Right atrium auricular region (tissue), 2 donors: Measurements from ENCODE around the gene NUFIP2. TPM values are rescaled to one million over a fixed set of nuclear protein-coding genes. Genes with fewer than 3 reads are reported as not detected.
A peak's percentile ranks its signal among the peaks of the same experiment; 100 is the strongest.
"Not testable (repeated sequence)": the region's sequence is repeated elsewhere in the genome, so short reads cannot be mapped to it uniquely, and the experiment has no call there.

Experiments used
- DNase-seq: peaks from one replicate; pipeline ENCODE4 v3.0.0-alpha.2; 2019; ENCODE audit warnings: low spot score
- H3K27ac ChIP-seq, 2 donors: fragments of 200-600 bp; sonication (generic); 1 replicate in 1 of 2; 2 replicates in 1 of 2; pipeline ENCODE4 v1.5.1; 2016 to 2019
- H3K27me3 ChIP-seq, 2 donors: fragments of 200-600 bp; sonication (generic); one replicate each; pipeline versions ENCODE4 v1.5.1 to v1.6.0; 2017 to 2019
- H3K36me3 ChIP-seq: fragments of 200-600 bp; sonication (generic); one replicate; pipeline ENCODE4 v1.5.1; 2016
- H3K4me1 ChIP-seq, 2 donors: fragments of 200-600 bp; sonication (generic); one replicate each; pipeline versions ENCODE4 v1.5.1 to v1.6.0; 2017 to 2019
- H3K4me3 ChIP-seq, 2 donors: fragments of 200-600 bp; sonication (generic); 1 replicate in 1 of 2; 2 replicates in 1 of 2; pipeline ENCODE4 v1.5.1; 2017 to 2019; ENCODE audit warnings: mild to moderate bottlenecking in 1 of 2, moderate library complexity in 1 of 2
- H3K9me3 ChIP-seq, 2 donors: fragments of 200-600 bp; sonication (generic); one replicate each; pipeline ENCODE4 v1.5.1; 2019
- total RNA-seq, 2 donors: library from RNA; depleted of rRNA; stranded (reverse); fragments of >200 nt; gene quantifications; one replicate each; pipeline ENCODE4 v1.1.0, GENCODE V29; 2016
- TF ChIP-seq, protein P1 (sequence below), 2 donors: fragments of 200-600 bp; sonication (generic); IDR thresholded peaks; one replicate each; pipeline ENCODE4 v1.5.1; 2019; ENCODE audit warnings: antibody characterized with exemption in 2 of 2

Gene NUFIP2
- total RNA-seq, 2 donors from 2014 or later = 25.4 to 27.0 TPM

DNA sequence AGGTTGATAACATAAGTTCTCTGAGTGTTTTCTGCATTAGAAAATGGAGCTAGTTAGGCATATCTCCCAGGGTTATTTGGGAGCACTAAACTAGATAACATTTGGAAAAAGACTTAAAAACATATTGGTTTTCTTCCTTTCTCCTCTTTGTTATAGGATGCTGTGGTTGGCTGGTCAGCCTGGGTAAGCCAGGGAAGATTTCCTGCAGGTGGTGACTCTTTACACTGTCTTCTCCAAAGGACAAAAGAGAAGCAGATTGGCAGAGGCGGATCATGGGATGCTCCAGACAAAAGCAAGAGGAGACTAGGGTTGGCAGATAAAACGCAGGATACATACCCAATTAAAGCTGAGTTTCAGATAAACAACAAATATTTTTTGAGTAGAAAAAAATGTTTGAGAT, 53.5 kb downstream of the NUFIP2 start:
- no peaks in the 10 kb centered on the region for H3K9me3 ChIP-seq
- no peak for DNase-seq
- TF ChIP-seq, protein P1, sequence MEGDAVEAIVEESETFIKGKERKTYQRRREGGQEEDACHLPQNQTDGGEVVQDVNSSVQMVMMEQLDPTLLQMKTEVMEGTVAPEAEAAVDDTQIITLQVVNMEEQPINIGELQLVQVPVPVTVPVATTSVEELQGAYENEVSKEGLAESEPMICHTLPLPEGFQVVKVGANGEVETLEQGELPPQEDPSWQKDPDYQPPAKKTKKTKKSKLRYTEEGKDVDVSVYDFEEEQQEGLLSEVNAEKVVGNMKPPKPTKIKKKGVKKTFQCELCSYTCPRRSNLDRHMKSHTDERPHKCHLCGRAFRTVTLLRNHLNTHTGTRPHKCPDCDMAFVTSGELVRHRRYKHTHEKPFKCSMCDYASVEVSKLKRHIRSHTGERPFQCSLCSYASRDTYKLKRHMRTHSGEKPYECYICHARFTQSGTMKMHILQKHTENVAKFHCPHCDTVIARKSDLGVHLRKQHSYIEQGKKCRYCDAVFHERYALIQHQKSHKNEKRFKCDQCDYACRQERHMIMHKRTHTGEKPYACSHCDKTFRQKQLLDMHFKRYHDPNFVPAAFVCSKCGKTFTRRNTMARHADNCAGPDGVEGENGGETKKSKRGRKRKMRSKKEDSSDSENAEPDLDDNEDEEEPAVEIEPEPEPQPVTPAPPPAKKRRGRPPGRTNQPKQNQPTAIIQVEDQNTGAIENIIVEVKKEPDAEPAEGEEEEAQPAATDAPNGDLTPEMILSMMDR (IDR thresholded peaks at IDR 0.05) = no peak

DNA sequence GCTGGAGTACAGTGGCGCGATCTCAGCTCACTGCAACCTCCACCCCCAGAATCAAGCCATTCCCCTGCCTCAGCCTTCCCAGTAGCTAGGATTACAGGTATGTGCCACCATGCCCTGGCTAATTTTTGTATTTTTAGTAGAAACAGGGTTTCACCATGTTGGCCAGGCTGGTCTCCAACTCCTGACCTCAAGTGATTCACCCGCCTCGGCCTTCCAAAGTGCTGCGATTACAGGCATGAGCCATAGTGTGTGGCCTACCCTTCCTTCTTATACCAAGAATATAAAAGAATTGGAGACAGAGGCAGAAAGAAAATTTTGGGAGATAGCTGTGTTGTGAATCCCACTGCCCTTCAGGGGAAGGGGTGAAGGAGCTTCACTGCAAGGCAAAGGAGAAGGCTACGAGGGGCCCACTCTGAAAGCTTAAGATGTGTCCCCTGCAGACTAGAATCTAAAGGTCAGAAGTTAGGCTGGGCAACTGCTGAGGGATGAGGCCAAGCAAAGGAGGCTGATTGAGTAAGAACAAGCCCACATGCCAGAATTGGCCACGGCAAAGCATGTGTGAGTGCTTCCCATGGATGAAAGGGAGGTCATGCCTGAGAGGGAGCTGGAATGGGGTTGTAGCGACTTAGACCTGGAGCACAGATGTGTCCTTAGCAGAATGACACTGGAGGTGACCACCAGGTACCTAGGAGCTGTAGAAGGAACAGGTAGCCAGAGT, 55.7 kb downstream of the NUFIP2 start:
- no peak overlapping the region for H3K27ac ChIP-seq
- H3K9me3 ChIP-seq = no peaks in the 10 kb centered on the region
- H3K4me1 ChIP-seq = no peaks in the 10 kb centered on the region
- no peaks in the 10 kb centered on the region for H3K27me3 ChIP-seq
- H3K4me3 ChIP-seq = no peak overlapping the region
- no peak for DNase-seq
- no peaks in the 10 kb centered on the region for H3K36me3 ChIP-seq
- TF ChIP-seq, protein P1 (IDR thresholded peaks at IDR 0.05) = no peak

More for the DNA sequence above, 53.5 kb downstream of the NUFIP2 start:
- no peaks in the 10 kb centered on the region for H3K27me3 ChIP-seq
- no peaks in the 10 kb centered on the region for H3K36me3 ChIP-seq
- H3K4me3 ChIP-seq = no peak overlapping the region
- H3K27ac ChIP-seq = peak overlapping the region in 1 of 2 donors; percentile 46
- H3K4me1 ChIP-seq = no peaks in the 10 kb centered on the region

DNA sequence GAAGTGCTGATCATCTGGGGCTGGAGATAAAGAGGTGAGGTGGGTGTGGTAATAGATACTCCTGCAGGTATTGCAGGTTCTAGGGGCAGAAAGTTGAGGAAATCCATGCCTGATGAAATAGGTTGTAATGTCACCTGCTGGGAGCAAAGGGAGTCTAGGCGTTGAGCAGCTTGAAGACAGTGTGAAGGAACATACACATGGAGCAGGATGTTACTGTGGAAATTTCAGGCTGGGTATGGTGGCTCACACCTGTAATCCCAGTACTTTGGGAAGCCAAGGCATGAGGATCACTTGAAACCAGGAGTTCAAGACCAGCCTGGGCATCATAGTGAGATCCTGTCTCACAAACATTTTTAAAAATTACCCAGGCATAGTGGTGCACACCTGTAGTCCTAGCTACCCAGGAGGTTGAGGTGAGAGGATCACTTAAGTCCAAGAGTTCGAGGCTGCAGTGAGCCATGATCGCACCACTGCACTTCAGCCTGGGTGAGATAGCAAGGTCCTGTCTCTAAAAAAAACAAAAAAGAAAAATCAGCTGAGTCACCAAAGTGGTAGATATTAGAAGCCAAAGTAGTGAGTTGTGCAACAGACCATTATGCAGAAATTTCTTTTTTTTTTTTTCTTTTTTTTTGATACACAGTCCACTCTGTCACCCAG, 56.3 kb downstream of the NUFIP2 start:
- Histone ChIP-seq H3K4me3 (no peak overlapping the region), H3K4me1 (no peaks in the 10 kb centered on the region), H3K27me3 (no peaks in the 10 kb centered on the region), H3K9me3 (no peaks in the 10 kb centered on the region), H3K36me3 (no peaks in the 10 kb centered on the region), H3K27ac (no peak overlapping the region)
- TF ChIP-seq, protein P1 (IDR thresholded peaks at IDR 0.05) = no peak
- DNase-seq = no peak

DNA sequence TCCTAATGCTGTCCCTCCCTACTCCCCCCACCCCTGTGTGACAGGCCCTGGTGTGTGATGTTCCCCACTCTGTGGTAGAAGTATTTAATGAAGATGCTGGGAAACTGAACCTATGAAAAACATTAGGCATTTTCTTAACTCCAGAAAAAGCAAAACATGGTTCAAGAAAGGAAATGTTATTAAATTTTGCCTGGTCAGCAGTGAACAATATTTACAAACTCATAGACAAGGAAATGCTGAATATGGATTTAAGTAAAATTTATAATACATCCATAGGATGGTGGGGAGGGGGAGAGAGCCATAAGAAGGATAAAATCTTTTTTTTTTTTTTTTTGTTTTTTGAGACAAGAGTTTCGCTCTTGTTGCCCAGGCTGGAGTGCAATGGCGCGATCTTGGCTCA, 58.0 kb downstream of the NUFIP2 start:
- Histone ChIP-seq H3K9me3 (no peaks in the 10 kb centered on the region), H3K4me3 (no peak overlapping the region), H3K36me3 (no peaks in the 10 kb centered on the region), H3K4me1 (no peaks in the 10 kb centered on the region), H3K27ac (no peak overlapping the region), H3K27me3 (no peaks in the 10 kb centered on the region)
- DNase-seq = no peak
- TF ChIP-seq, protein P1 (IDR thresholded peaks at IDR 0.05) = no peak

DNA sequence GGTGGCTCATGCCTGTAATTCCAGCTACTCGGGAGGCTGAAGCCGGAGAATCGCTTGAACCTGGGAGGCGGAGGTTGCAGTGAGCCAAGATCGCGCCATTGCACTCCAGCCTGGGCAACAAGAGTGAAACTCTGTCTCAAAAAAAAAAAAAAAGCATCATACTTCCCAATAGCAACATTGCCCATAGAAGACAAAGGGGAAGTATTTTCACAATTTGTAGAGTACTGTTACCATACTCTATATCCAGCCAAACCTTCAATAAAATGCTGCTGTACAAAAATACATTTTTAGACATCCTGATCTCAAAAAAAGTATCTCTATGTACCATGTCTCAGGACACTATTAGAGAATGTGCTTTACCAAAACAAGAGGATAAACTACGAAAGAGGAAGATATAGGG, 59.0 kb downstream of the NUFIP2 start:
- not testable (repeated sequence) for DNase-seq, H3K27ac ChIP-seq, H3K36me3 ChIP-seq, H3K4me3 ChIP-seq, H3K27me3 ChIP-seq, H3K9me3 ChIP-seq, H3K4me1 ChIP-seq

DNA sequence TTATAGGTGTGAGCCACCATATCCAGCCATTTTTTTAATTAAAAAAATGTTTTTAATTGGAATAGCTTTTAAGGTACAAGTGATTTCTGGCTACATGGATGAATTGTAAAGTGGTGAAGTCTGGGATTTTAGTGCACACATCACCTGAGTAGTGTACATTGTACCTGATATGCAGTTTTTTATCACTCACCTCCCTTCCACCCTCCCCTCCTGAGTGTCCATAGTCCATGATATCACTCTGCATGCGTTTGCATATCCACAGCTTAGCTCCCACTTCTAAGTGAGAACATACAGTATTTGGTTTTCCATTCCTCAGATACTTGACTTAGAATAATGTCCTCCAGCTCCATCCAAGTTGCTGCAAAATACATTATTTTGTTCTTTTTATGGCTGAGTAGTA, 60.6 kb downstream of the NUFIP2 start:
- TF ChIP-seq, protein P1 (IDR thresholded peaks at IDR 0.05) = no peak
- Histone ChIP-seq H3K27ac (no peak overlapping the region), H3K36me3 (no peaks in the 10 kb centered on the region), H3K27me3 (no peaks in the 10 kb centered on the region), H3K4me3 (no peak overlapping the region), H3K9me3 (no peaks in the 10 kb centered on the region), H3K4me1 (no peaks in the 10 kb centered on the region)
- no peak for DNase-seq
